NK-92 (cell line): ENCODE data around the gene EREG.

Experiments
- DNase-seq: peaks from one replicate; lab custom pipeline; 2025; ENCODE audit not compliant: unreplicated experiment; lab: John Stamatoyannopoulos, UW

EREG gene

DNA sequence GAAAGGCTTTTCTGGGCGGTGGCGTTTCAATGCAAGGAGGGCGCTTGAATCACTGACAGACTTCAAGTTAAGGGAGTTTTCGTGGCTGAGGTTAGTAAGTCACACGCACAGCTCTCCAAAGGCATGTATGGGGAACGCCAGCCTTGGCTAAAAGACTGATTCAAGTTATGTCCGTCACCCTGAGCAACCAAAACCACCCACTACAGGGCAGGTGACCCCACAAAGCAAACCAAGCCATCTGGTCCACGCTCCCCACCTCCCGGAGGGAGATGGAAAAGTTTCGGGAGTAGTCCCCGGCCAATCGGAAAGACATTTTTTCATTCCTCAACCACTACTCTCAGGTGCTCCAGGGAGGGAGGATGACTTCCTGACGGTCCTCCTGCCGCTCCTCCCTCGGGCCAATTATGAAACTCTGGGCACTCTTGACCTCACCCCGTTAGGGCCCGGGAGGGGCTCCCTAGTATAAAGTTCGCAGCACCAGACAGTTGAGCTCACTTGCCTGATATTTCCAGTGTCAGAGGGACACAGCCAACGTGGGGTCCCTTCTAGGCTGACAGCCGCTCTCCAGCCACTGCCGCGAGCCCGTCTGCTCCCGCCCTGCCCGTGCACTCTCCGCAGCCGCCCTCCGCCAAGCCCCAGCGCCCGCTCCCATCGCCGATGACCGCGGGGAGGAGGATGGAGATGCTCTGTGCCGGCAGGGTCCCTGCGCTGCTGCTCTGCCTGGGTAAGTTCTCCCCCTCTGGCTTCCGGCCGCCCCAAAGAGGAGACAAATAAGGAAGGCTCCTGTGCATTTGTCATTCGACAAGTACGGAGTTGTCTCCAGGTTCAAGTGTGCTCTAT, at the start of gene EREG:
Gene EREG (plus strand): TSS at position 494 of the 840 bp plus-strand sequence. CDS start 164 bp downstream, at position 658.
- no peak for DNase-seq

GRCh38 chr4:74315376-74315775, 49.6 kb upstream of the EREG start:
- no peak for DNase-seq

GRCh38 chr4:74316397-74316796, 48.5 kb upstream of the EREG start:
- no peak for DNase-seq

GRCh38 chr4:74317616-74318246, 47.2 kb upstream of the EREG start:
- no peak for DNase-seq

- DNase-seq: no peak
These were observed 46.7 kb upstream of the EREG start for GRCh38 chr4:74318276-74318675.

- DNase-seq: no peak
These were observed 45.5 kb upstream of the EREG start for GRCh38 chr4:74319470-74319869.

DNA sequence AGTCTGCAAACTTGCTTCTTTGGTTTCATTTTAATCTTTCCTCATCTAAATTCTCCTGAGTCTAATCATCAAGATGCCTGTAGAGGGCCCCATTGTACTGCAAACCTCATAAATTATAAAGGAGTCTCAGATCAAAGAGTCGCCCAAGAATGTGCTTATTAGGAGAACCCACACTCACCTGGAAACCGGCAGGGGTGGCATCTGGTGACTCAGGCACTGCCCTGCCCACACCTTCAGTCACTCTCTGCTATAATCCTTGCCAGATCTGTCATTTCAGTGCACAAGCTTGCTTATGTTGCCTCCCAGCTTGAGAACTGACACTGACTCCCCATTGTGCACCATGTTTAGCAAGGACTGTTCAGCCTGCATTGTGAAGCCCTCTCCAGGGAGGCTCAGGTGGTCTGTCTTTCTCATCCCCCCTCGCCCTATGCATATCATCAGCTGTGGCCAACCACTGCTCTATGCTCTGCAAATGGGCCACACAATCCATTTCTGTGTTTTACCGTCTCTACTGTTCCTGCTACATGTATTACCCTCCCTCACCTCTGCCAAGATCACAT, 44.3 kb upstream of the EREG start:
- DNase-seq: no peak

- DNase-seq: no peak
These were observed 42.6 kb upstream of the EREG start for GRCh38 chr4:74322301-74322700.

DNA sequence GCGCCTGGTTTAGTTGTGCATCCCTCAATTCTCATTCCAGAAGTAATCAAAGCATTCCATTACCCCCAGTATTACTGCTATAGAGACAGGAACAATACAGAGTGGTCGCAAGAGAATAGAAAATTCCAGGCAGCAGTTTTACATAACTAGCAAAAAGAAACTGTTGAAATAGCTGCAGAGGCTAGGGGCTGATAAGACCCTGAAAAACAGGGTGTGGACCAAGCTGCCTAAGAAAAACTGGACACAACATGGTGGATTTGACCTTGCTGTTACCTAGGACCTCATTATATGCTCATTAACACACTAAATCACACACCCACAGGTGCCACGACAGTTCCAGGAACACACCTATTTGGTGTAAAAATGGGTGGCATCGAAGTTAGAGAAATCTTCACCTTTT, 41.3 kb upstream of the EREG start:
- DNase-seq: no peak

DNA sequence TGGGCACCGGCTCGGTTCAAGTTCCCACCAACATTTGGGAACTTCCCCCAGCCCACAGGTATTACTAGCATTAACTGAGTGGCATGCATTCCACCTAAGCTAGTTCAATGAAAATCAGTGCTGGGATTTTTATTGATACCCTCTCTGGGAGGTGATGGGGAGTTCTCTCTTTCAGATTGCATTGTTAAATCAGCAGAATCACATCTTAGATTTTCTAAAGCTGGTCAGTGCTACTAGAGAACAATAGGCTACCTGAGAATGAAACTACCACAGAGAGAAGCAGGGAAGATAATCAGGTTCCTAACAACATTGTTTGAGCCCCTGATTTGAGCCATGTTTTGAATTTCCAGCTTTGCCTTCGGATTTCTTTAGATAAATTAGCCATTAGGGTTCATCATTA, 40.7 kb upstream of the EREG start:
- no peak for DNase-seq

- DNase-seq: no peak
These were observed 39.1 kb upstream of the EREG start for GRCh38 chr4:74325886-74326285.

DNA sequence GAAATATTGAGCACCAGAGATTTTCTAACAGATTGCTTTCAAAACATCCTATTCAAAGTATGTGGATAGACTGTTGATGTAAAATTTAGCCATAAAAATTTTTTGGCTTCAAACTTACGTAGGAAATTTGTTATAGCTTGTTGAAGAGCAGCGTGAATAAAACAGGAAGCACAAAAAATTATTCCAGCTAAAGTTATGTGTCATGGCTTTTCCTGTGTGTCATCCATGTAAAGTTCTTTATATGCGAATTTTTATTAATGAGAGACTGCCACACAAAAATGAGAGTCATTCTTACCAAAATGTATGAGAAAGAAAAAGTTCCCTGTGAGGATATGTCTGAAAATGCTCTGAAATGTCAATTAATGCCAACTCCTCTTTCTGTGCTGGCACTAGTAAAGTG, 37.2 kb upstream of the EREG start:
- no peak for DNase-seq

- DNase-seq: no peak
These were observed 36.4 kb upstream of the EREG start for GRCh38 chr4:74328501-74328900.

- no peak for DNase-seq
These were observed 35.6 kb upstream of the EREG start for GRCh38 chr4:74329307-74329706.

- DNase-seq: no peak
These were observed 34.6 kb upstream of the EREG start for GRCh38 chr4:74330295-74330750.

GRCh38 chr4:74331252-74331651, 33.7 kb upstream of the EREG start:
- no peak for DNase-seq

GRCh38 chr4:74331944-74332343, 33.0 kb upstream of the EREG start:
- DNase-seq: no peak

GRCh38 chr4:74334636-74335035, 30.3 kb upstream of the EREG start:
- DNase-seq: no peak

DNA sequence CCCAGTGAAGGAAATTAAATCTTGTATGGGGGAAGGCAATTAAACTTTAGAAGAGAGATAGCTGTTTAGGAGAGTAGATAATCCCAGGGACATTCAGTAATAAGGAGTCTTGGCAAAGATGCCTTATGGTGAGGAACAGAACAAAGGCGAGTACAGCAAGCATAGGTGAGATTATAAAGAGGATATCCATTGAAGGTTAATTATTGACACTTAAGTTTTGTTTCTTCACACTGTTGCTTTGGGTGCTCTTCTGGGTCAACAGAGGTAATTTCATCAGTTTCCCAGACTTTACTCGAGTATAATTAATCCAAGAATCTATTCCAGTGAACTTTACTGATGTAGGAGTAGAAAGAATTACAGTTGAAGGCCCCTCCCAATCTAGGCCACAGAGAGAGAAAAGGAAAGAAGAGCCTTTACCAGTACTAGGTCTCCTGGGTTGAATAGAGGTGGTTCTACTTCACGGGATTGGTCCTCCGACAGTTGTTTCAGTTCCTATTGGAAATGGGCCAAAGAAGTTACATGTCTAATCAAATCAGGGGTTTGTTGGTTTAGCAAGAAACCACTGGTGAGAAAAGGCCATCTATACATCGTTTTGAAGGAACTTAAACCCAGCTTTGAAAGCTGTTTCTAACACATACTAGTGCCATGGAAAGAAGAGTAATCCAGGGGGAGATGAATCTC, 29.5 kb upstream of the EREG start:
- DNase-seq: no peak

DNA sequence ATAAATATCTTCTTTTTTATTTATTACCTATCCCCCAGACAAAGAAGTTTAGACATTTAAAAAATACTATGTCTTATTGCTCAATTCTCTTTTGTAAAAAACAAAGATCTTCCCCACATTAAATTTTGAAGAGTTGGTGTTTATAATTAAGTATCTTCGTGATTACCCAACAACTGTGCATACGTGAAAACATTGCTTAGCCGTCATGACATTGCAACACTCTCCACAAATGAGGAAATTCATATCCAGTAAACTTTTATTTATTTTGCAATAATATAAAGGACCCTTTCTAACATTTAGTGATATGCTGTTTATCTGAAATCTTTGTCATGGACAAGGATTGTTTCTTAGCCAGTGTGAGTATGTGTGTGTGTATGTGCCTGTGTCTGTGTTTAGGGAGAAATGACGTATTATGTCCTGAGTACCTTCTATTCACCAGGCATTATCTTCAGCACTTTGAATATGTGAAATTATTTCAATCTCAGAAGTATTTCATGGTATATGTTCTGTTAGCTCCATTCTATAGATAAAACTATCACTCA, 26.1 kb upstream of the EREG start:
- no peak for DNase-seq

- no peak for DNase-seq
These were observed 25.4 kb upstream of the EREG start for GRCh38 chr4:74339501-74339900.
